Subcutaneous adipose tissue (tissue), 4 donors: ENCODE measurements around the gene RAB19. TPM values are rescaled to one million over a fixed set of nuclear protein-coding genes. Genes with fewer than 3 reads are reported as not detected.

ENCODE experiments used
- total RNA-seq, 4 donors: library from RNA; depleted of rRNA; stranded (reverse); fragments of >200 nt; gene quantifications; one replicate each; pipeline ENCODE4 v1.1.0, GENCODE V29; 2016
- TF ChIP-seq, protein P1 (sequence below): fragments of 450-650 bp; IDR thresholded peaks from one replicate; pipeline ENCODE4 v1.5.1; 2016; ENCODE audit warnings: low read depth, mild to moderate bottlenecking, control low read depth, antibody characterized with exemption, moderate library complexity

RAB19 gene, protein sequence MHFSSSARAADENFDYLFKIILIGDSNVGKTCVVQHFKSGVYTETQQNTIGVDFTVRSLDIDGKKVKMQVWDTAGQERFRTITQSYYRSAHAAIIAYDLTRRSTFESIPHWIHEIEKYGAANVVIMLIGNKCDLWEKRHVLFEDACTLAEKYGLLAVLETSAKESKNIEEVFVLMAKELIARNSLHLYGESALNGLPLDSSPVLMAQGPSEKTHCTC
- total RNA-seq: not detected

DNA sequence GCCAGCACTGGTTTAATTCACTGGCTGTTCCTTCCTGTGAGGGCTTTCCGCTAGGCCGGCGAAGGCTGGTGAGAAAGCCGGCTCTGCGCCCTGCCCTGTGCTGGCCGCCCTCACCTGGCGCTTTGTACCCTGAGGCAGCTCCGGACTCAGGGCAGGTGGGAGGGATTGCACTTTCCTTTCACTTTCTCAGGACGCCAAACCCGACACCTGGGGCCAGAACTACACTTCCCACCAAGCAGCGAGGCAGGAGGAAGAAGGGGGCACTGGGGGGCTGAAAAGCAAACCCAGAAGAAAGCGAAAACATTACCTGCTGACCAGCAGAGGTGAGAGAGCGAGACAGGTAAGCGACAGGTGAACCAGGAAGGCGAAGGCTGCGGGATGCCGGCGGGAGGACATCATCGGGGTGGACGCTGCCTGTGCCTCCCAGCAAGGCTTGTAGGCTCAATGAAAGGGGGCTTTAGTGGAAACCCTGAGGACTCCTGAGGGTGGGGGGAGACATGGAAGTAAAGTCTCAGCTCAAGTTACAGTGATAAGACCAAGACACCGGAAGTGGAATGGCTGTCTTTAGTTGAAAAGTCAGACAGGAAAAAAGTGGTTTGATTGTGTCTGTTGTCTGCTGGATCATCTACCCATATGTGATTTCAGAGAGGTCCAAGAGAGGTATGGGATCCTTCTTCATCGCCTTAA, at the start of gene RAB19:
Gene RAB19, plus strand, starts transcription at position 181 of the 687 bp plus-strand sequence. CDS start 3,589 bp downstream, outside the sequence.
- TF ChIP-seq, protein P1, sequence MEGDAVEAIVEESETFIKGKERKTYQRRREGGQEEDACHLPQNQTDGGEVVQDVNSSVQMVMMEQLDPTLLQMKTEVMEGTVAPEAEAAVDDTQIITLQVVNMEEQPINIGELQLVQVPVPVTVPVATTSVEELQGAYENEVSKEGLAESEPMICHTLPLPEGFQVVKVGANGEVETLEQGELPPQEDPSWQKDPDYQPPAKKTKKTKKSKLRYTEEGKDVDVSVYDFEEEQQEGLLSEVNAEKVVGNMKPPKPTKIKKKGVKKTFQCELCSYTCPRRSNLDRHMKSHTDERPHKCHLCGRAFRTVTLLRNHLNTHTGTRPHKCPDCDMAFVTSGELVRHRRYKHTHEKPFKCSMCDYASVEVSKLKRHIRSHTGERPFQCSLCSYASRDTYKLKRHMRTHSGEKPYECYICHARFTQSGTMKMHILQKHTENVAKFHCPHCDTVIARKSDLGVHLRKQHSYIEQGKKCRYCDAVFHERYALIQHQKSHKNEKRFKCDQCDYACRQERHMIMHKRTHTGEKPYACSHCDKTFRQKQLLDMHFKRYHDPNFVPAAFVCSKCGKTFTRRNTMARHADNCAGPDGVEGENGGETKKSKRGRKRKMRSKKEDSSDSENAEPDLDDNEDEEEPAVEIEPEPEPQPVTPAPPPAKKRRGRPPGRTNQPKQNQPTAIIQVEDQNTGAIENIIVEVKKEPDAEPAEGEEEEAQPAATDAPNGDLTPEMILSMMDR: no peak

DNA sequence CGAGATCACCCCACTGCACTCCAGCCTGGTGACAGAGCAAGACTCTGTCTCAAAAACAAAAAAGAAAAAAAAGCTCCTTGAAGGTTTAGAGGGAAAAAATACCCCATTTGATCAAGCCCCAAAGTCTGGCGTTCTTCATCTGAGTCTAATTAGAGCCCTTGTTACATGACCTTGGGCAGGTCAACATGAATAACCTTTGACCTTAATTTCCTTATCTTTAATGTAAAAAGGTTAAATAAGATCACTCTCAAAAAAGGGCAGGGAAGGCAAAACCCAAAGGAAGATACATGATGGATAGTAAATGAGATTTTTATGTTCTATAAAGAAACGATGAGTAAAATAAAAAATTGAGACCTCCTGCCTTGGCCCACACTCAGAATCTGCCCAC, 45.8 kb upstream of the RAB19 start:
- TF ChIP-seq, protein P1: no peak

DNA sequence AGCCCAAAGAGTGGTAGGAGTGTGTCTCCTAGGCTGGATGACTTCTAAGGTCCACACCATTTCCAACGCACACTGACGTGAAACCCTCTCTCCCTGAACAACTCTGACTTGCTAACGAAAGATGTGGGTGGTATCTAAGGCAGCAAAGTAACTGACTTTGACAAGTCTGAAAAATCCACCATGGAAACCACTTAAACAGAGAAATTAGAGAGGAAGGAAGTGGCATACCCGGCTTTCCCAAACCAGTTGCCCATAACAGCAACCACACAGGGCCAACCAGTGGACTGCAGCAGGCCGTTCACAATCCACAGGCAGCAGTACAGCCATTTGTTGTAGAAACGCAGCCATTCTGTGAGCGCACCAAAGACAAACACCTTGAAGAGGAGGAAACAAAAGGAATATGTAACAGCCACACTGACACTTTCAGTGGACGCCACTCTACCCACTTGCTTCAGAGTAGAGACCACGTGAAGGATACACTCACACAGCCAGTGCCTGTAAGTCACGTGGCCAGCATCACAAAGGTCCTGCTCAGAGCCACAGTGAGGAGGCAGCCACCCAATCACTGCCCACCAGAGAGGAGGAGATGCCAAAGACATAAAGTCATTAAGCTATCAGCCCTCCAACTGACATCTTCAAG, 45.3 kb upstream of the RAB19 start:
- TF ChIP-seq, protein P1: no peak

DNA sequence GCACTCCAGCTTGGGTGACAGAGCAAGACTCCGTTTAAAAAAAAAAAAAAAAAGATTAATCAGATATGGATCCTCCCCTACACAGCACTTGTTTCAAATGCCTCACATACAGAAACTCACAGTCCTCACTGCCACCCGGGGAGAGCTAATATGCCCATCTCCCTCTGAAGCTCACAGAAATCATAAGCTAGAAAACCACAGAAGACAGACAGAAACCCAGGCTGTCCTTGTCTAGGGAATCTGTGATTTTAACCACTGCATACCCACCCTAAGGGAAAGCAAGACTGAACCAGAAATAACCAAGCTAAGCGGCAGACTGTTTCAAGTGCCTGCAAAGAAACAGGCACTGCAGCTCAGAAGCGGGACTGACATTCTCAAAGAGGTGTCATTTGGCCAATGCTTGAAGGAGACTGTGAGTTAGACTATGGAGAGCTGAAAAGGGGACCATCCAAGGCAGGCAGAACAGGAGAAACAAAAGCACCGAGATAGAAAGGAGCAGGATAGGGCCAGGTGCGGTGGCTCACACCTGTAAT, 43.1 kb upstream of the RAB19 start:
- TF ChIP-seq, protein P1: no peak

DNA sequence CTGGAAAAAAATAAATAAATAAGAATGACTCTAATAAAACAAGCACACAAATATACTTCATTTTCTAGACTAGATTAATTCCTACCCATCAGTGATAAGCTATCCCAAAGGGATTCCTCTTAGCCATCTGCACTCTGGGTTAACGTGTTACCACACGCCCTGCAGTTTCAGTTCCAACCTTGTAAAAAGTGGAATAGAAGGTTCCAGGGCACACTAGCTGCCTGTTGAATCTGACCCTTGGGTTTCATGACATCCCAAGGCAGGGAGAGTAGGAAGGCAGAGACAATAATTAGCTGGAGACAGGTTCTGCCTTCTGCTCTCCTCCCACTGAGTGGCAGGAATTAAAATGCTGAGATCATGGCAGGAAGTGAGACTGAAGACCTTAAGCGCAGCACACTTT, 39.0 kb upstream of the RAB19 start:
- TF ChIP-seq, protein P1: no peak

DNA sequence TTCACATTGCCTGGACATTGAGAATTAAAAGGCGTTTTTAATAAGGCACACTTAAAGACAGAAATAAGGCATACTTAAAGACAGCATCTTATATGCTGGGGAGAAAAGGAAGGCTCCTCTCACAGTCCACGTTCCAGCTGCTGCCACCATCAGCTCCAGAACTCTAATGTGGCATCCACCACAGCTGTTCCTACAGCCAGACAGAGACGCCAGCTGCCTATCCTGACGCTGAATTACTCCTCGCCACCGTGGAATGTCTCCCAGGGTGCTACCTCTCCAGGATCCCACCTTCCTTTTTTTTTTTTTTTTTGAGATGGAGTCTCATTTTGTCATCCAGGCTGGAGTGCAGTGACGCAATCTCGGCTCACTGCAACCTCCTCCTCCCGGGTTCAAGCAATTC, 36.3 kb upstream of the RAB19 start:
- TF ChIP-seq, protein P1: no peak

DNA sequence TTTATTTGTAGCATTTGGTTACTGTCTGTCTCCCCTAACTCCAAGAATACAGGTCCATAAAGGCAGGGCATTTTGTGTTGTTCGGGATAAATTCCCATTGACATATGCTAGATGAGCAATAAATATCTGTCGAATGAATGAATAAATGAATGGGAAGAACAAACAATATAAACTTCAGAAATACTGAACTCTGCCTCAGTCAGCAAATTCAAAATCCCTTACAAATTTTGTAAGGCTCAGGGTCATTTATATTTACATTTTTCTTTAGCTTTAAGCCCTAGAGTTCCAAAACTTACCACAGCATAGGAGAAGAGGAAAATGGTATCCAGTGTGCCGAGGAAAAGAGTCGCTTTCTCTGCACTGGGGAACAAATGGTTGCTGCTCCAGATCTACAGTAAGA, 34.6 kb upstream of the RAB19 start:
- TF ChIP-seq, protein P1: no peak
